H9 (cell line): Measurements from ENCODE around the gene MRPL21. TPM values are rescaled to one million over a fixed set of nuclear protein-coding genes. Genes with fewer than 3 reads are reported as not detected.

Experiments used
- DNase-seq: peaks from one replicate; pipeline ENCODE4 v3.0.0-alpha.2; 2017
- H2AFZ ChIP-seq: one replicate; pipeline ENCODE4 v1.6.1; 2013; ENCODE audit warnings: mild to moderate bottlenecking, low read length, control low read depth, moderate library complexity
- H2AK5ac ChIP-seq: 2 replicates; pipeline ENCODE4 v1.6.1; 2013; ENCODE audit warnings: low read length, control low read depth, mixed read lengths; ENCODE audit not compliant: insufficient read length
- H2BK120ac ChIP-seq: one replicate; pipeline ENCODE4 v1.6.1; 2013; ENCODE audit warnings: low read depth, mild to moderate bottlenecking, low read length, control low read depth, inconsistent platforms; ENCODE audit not compliant: poor library complexity, severe bottlenecking
- H2BK12ac ChIP-seq: 2 replicates; pipeline ENCODE4 v1.6.1; 2013; ENCODE audit warnings: low read length, control low read depth, mixed read lengths, low read depth; ENCODE audit not compliant: insufficient read length
- H2BK15ac ChIP-seq: 2 replicates; pipeline ENCODE4 v1.6.1; 2013; ENCODE audit warnings: low read depth, low read length, control low read depth
- H2BK20ac ChIP-seq: one replicate; pipeline ENCODE4 v1.6.1; 2013; ENCODE audit warnings: low read depth, mild to moderate bottlenecking, low read length, control low read depth, inconsistent platforms; ENCODE audit not compliant: poor library complexity, severe bottlenecking
- H2BK5ac ChIP-seq: 2 replicates; pipeline ENCODE4 v1.6.1; 2013; ENCODE audit warnings: low read length, control low read depth, mixed read lengths; ENCODE audit not compliant: insufficient read length
- H3K14ac ChIP-seq: 2 replicates; pipeline ENCODE4 v1.6.1; 2013; ENCODE audit warnings: low read length, control low read depth; ENCODE audit not compliant: insufficient read depth
- H3K18ac ChIP-seq: 2 replicates; pipeline ENCODE4 v1.6.1; 2013; ENCODE audit warnings: low read depth, mild to moderate bottlenecking, mixed read lengths, low read length, control low read depth; ENCODE audit not compliant: insufficient read length
- H3K23ac ChIP-seq: 2 replicates; pipeline ENCODE4 v1.6.1; 2013; ENCODE audit warnings: low read length, control low read depth, mixed read lengths, low read depth; ENCODE audit not compliant: insufficient read length
- H3K23me2 ChIP-seq: 2 replicates; pipeline ENCODE4 v1.6.1; 2013; ENCODE audit warnings: low read depth, mild to moderate bottlenecking, mixed read lengths, low read length, control low read depth; ENCODE audit not compliant: insufficient read length, poor library complexity, severe bottlenecking
- H3K27ac ChIP-seq: 2 replicates; pipeline ENCODE4 v1.5.1; 2013; ENCODE audit warnings: low read length, control low read depth, mixed read lengths, low read depth; ENCODE audit not compliant: insufficient read length
- H3K27me3 ChIP-seq: 2 replicates; pipeline ENCODE4 v1.6.1; 2013; ENCODE audit warnings: low read length, control low read depth, inconsistent platforms; ENCODE audit not compliant: insufficient read depth
- H3K4ac ChIP-seq: 2 replicates; pipeline ENCODE4 v1.6.1; 2013; ENCODE audit warnings: low read depth, mild to moderate bottlenecking, control low read depth, inconsistent platforms, low read length, moderate library complexity
- H3K4me1 ChIP-seq: 2 replicates; pipeline ENCODE4 v1.6.1; 2013; ENCODE audit warnings: low read length, control low read depth, inconsistent platforms; ENCODE audit not compliant: insufficient read depth
- H3K4me2 ChIP-seq: 2 replicates; pipeline ENCODE4 v1.6.1; 2013; ENCODE audit warnings: low read length, control low read depth, mixed read lengths; ENCODE audit not compliant: insufficient read length, insufficient read depth
- H3K56ac ChIP-seq: 2 replicates; pipeline ENCODE4 v1.6.1; 2013; ENCODE audit warnings: low read depth, mild to moderate bottlenecking, mixed read lengths, low read length, control low read depth; ENCODE audit not compliant: insufficient read length
- H3K79me1 ChIP-seq: 2 replicates; pipeline ENCODE4 v1.6.1; 2013; ENCODE audit warnings: low read depth, mild to moderate bottlenecking, moderate library complexity, low read length, control low read depth, inconsistent platforms; ENCODE audit not compliant: insufficient read depth, poor library complexity, severe bottlenecking
- H3K79me2 ChIP-seq: 2 replicates; pipeline ENCODE4 v1.6.1; 2013; ENCODE audit warnings: low read length, control low read depth, inconsistent platforms; ENCODE audit not compliant: insufficient read depth
- H3K9ac ChIP-seq: 2 replicates; pipeline ENCODE4 v1.6.1; 2013; ENCODE audit warnings: low read length, control low read depth, mixed read lengths; ENCODE audit not compliant: insufficient read length; ENCODE audit errors: extremely low read depth
- H3K9me3 ChIP-seq: one replicate; pipeline ENCODE4 v1.6.1; 2013; ENCODE audit warnings: low read depth, low read length, inconsistent platforms; ENCODE audit not compliant: control insufficient read depth
- H3T11ph ChIP-seq: one replicate; pipeline ENCODE4 v1.6.1; 2013; ENCODE audit warnings: mild to moderate bottlenecking, low read length, control low read depth, inconsistent platforms
- H4K20me1 ChIP-seq: one replicate; pipeline ENCODE4 v1.6.1; 2013; ENCODE audit not compliant: control insufficient read depth, insufficient read length, insufficient read depth
- H4K5ac ChIP-seq: 2 replicates; pipeline ENCODE4 v1.6.1; 2013; ENCODE audit warnings: low read depth, mild to moderate bottlenecking, mixed read lengths, low read length, control low read depth; ENCODE audit not compliant: insufficient read length
- H4K8ac ChIP-seq: replicated peaks from 2 replicates; pipeline ENCODE4 v1.6.1; 2013; ENCODE audit warnings: low read length, control low read depth, mixed read lengths, low read depth; ENCODE audit not compliant: insufficient read length
- H4K91ac ChIP-seq: 2 replicates; pipeline ENCODE4 v1.6.1; 2013; ENCODE audit warnings: low read depth, mild to moderate bottlenecking, moderate library complexity, mixed read lengths, low read length, control low read depth; ENCODE audit not compliant: insufficient read length
- H3K27ac Mint-ChIP-seq, 3 experiments: 2 replicates in 2 of 3; 3 replicates in 1 of 3; pipeline ENCODE4 v1.8.0; 2020 to 2021; ENCODE audit warnings: mixed read lengths in 3 of 3, mild to moderate bottlenecking in 1 of 3, moderate library complexity in 1 of 3
- H3K27me3 Mint-ChIP-seq: 2 replicates; pipeline ENCODE4 v1.8.0; 2021; ENCODE audit warnings: low read depth, mild to moderate bottlenecking, moderate library complexity, mixed read lengths
- H3K36me3 Mint-ChIP-seq, 3 experiments: 2 replicates in 2 of 3; 3 replicates in 1 of 3; pipeline ENCODE4 v1.8.0; 2020 to 2021; ENCODE audit warnings: low read depth in 3 of 3, mixed read lengths in 3 of 3; ENCODE audit not compliant: insufficient read depth in 1 of 3
- H3K4me1 Mint-ChIP-seq, 2 experiments: 2 replicates each; pipeline ENCODE4 v1.8.0; 2020; ENCODE audit warnings: mixed read lengths in 2 of 2
- H3K4me3 Mint-ChIP-seq, 2 experiments: 2 replicates in 1 of 2; 3 replicates in 1 of 2; pipeline ENCODE4 v1.8.0; 2020 to 2021; ENCODE audit warnings: mild to moderate bottlenecking in 2 of 2, mixed read lengths in 2 of 2, moderate library complexity in 1 of 2
- H3K9me3 Mint-ChIP-seq, 2 experiments: 2 replicates in 1 of 2; 3 replicates in 1 of 2; pipeline ENCODE4 v1.8.0; 2020; ENCODE audit warnings: mild to moderate bottlenecking in 2 of 2, mixed read lengths in 2 of 2, moderate library complexity in 1 of 2
- WGBS: extraction: QIAGEN DNeasy Blood & Tissue Kit; methylation state at CpG from one replicate; pipeline ENCODE4 v1.1.7; 2013; ENCODE audit warnings: missing lambda C conversion rate, low lambda C conversion rate, mixed read lengths; ENCODE audit not compliant: insufficient read length; ENCODE audit errors: extremely low coverage; 5-methylcytosine and 5-hydroxymethylcytosine counted together
- total RNA-seq: library from RNA; stranded (reverse); gene quantifications from 2 replicates; pipeline ENCODE4 v1.2.1, GENCODE V29; 2021
- TF ChIP-seq, protein P1 (sequence below): fragments of 200-600 bp; sonication (generic); conservative IDR thresholded peaks from 3 replicates; pipeline ENCODE4 v1.8.0; 2021; ENCODE audit warnings: antibody characterized with exemption, mild to moderate bottlenecking

The MRPL21 gene
- total RNA-seq, 1 experiment from 2014 or later = 91.5 TPM

GRCh38 chr11:68859123-68859522, 44.5 kb downstream of the MRPL21 start:
- Histone ChIP-seq H4K5ac (no peak overlapping the region), H3K4me2 (no peak overlapping the region), H2BK5ac (no peak overlapping the region), H3K18ac (no peak overlapping the region), H2BK120ac (no peak overlapping the region), H3K4me1 (no peaks in the 10 kb centered on the region), H2BK15ac (no peak overlapping the region), H4K91ac (no peak overlapping the region), H2BK20ac (no peak overlapping the region), H2AFZ (no peak overlapping the region), H4K20me1 (no peaks in the 10 kb centered on the region), H3K9me3 (no peaks in the 10 kb centered on the region), H3K27ac (no peak overlapping the region), H3K23ac (no peak overlapping the region), H3T11ph (no peak overlapping the region), H3K56ac (no peak overlapping the region), H3K23me2 (peaks cover 6% of the 10 kb centered on the region), H3K79me1 (no peaks in the 10 kb centered on the region), H3K4ac (no peak overlapping the region), H3K27me3 (peaks cover 2% of the 10 kb centered on the region; the same call in 1 of the 2 replicates), H2AK5ac (no peak overlapping the region), H2BK12ac (no peak overlapping the region), H3K9ac (no peak overlapping the region), H3K79me2 (no peaks in the 10 kb centered on the region), H4K8ac (no peak overlapping the region), H3K14ac (no peak overlapping the region)
- peaks cover 12 to 14% of the 10 kb centered on the region in 2 experiments; a peak in 4 of 5 replicates for H3K9me3 Mint-ChIP-seq
- H3K27me3 Mint-ChIP-seq = peaks cover 26% of the 10 kb centered on the region
- DNase-seq = no peak
- peaks cover 3 to 5% of the 10 kb centered on the region in 2 experiments; a peak in 2 of 4 replicates for H3K4me1 Mint-ChIP-seq
- H3K4me3 Mint-ChIP-seq = no peak overlapping the region
- H3K36me3 Mint-ChIP-seq = peaks cover 1 to 8% (median 5%) of the 10 kb centered on the region in 3 experiments; a peak in 4 of 7 replicates
- TF ChIP-seq, protein P1, sequence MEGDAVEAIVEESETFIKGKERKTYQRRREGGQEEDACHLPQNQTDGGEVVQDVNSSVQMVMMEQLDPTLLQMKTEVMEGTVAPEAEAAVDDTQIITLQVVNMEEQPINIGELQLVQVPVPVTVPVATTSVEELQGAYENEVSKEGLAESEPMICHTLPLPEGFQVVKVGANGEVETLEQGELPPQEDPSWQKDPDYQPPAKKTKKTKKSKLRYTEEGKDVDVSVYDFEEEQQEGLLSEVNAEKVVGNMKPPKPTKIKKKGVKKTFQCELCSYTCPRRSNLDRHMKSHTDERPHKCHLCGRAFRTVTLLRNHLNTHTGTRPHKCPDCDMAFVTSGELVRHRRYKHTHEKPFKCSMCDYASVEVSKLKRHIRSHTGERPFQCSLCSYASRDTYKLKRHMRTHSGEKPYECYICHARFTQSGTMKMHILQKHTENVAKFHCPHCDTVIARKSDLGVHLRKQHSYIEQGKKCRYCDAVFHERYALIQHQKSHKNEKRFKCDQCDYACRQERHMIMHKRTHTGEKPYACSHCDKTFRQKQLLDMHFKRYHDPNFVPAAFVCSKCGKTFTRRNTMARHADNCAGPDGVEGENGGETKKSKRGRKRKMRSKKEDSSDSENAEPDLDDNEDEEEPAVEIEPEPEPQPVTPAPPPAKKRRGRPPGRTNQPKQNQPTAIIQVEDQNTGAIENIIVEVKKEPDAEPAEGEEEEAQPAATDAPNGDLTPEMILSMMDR = no peak
- no CpG with 5 or more reads among the region's 8 CpGs for WGBS
- H3K27ac Mint-ChIP-seq = no peak overlapping the region
